Measurements from ENCODE around the gene ETV6.
"Not testable (repeated sequence)": the region's sequence is repeated elsewhere in the genome, so short reads cannot be mapped to it uniquely, and the experiment has no call there.

Gene ETV6

DNA sequence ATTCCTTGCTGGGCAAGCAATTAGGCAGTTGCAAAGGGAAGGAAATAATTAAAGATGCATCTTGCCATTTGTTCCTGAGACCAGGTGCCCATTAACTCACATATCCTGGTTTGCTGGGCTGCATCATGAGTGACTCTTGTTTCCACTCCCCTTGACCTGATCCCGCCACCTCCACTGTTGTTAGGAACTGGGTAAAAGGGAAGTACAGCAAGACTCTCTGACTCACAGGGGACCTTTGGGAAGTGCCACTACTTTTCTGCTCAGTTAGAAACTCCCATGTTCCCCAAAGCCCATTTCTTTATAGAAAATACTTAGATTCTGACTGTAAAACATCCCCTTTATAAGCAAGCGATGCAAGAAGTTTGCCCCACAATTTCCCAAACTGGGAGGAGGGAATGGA, 235.2 kb downstream of the ETV6 start:
- no peak for DNase-seq (ENCODE audit: low spot score)

GRCh38 chr12:11885261-11886038, 236.0 kb downstream of the ETV6 start:
- peak; percentile 61 for DNase-seq (ENCODE audit: low spot score)

DNA sequence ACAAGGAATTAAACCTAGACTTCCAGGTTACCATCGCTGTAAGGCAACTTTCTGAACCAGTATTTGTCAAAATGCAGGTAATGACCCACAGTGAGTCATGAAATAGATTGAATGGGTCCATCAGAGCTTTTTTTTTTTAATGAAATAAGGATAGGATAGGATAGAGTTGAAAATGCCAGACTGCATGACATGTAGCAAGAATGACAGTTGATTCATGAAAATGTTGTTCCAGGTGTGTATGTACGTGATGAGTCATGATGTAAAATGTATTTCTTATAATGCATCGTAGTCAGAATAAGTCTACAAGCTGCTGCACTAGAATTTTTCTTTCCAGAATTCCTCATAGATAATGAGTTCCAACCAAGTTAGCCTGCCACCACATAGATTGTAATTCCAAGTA, 236.9 kb downstream of the ETV6 start:
- DNase-seq (ENCODE audit: low spot score): no peak

- no peak for DNase-seq (ENCODE audit: low spot score)
Measured at GRCh38 chr12:11888029-11888428, 238.6 kb downstream of the ETV6 start.

DNA sequence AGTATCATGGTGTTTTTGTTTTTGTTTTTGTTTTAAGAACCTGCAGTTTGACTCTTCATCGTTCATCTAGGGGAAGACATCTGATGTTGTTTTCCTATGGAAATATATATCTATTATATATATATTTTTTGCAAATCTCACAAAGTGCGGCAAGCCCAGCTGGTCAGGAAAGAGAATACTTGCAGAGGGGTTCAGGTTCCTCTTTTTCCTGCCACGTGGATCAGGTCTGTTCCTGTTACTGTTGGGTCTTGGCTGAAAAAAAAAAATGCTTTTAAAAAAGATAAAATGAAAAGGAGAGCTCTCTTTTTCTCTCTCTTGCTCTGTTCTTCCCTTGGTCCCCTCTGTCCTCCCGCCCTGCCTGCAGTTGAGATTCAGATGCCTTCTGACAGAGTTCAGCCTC, 241.9 kb downstream of the ETV6 start:
- no peak for DNase-seq (ENCODE audit: low spot score)

DNA sequence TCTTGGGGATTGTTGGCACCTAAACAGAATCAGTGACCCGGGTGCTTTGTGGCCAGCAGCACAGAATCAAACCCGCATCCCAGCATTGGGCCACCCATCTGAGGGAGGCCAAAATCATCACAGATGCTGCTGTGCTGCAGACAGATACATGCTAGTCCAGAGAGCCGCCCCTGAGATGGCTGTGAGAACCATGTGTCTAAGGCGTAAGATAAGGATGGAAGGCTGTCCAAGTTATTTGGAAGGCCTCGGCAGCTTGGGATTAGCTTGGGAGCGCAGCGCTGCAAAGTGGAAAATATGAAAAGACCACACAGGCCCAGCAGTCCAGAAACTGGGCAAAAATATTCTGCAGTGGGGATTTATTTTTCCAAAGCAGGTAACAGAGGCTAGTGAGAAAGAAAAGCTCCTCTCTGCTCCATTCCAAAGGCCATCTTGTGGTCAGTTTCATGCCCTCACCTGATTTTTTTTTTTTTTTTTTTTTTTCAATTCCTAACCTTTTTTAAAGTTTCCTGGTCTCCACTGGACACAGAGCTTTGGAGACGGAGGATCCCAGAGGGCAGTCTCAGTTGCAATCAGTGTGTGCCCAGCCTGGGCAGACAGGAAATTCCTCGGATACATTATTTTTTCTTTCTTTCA, 242.4 kb downstream of the ETV6 start:
- DNase-seq (ENCODE audit: low spot score): no peak

DNA sequence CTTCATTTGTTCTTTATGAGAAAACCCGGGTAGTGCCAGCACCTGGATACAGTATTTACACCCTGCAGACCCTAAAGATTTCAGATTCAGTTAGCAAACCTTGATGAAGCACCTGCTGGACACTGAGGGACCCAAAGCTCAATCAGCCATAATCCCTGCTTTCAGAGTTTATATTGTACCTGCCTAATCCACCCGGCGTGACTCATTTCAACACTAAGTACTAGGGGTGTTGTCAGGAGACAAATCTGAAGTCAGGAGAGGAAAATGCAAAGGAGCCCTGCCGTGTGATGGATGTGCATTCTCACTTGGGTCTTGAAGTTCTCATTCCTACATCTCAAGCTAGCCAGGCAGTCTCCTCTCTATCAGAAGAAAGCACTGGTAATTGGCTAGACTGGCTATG, 244.5 kb downstream of the ETV6 start:
- no peak for DNase-seq (ENCODE audit: low spot score)

GRCh38 chr12:11894890-11895289, 245.4 kb downstream of the ETV6 start:
- no peak for DNase-seq (ENCODE audit: low spot score)

DNA sequence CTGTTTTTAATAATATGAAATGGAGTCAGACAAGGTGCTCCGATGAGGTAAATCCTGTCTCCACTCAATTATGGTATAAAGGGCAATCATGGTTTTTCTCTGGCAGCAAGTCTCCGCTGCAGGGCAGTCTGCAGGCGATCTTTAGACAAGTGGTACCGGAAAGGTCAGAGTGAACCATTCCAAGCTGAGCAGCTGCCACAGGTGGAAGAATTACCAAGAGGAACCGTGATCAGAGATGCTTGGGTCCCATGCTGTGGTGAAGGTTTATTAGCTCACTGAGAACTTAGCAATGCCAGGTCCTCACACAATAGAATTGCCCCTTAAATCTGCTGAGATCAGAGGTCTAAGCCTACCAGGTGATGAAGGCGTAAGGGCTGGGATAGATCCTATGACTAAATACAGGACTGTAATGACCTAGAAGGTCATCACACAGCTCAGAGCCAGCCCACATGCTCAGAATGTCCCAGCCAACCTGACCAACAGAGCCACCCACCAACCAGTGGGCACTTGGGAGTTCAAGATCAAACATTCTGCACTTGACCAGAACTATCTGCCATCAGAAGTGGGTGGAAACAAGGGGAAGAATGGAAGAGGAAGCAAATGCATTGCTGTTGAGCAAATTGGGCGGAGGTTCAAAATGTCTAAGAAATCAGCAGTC, 246.1 kb downstream of the ETV6 start:
- DNase-seq (ENCODE audit: low spot score): no peak

GRCh38 chr12:11896417-11896929, 247.0 kb downstream of the ETV6 start:
- no peak for DNase-seq (ENCODE audit: low spot score)

GRCh38 chr12:11897923-11898322, 248.4 kb downstream of the ETV6 start:
- no peak for DNase-seq (ENCODE audit: low spot score)

DNA sequence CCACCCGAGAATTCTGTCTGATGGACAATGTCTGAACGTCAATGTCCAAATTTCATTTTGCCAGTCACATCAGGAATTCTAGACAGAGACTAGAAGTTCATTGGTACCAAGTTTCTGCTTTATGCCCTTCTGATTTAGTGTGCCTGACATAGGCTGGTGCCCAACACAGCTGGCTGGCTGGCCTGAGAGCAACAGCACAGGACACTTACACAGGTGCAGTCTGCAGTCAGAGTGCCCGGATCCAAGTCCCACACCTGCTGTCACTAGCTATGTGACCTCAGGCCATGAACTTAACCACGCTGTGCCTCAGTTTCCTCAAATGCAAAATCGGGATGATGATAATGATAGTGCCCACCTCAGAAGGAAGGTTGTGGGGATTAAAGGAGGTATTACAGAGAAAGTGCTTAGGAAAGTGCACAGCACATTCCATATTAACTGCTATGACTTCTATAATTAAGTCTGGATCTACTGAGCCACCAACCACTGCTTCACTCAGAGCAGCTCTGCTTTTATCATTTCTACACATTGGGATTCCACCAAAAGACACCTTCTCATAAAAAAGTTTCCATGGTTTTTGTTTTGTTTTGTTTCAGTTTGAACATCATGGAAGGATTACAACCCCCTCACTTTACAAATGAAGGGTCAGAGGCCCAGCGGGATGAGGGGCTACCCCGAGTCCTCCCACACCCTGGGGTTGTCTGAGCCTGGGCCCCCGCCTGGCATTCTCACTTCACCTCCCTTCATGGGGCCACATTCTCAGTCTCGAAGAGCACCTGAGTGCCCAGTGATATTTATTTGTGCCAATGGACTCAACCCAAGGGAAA, 252.4 kb downstream of the ETV6 start:
- DNase-seq (ENCODE audit: low spot score): no peak

- DNase-seq (ENCODE audit: low spot score): no peak
Measured at GRCh38 chr12:11902525-11902875, 253.0 kb downstream of the ETV6 start.

DNA sequence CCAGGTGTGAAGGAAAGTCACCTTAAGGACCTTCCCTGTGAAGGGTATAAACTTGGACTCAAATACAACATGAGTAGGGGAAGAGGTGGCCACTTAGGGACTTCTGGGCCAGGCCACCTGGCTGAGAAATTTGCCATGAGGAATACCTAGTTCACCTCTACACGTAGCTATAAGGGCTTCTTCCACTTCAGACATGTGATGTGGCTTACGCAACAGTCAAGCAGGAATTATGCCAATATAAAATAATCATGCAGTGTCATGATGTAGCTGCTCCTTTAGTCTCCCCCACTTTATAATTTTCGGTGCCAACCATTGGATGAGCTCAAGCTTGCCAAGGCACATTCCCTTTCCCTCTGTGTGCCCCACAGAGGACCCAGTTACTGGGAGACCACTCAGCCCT, 254.7 kb downstream of the ETV6 start:
- DNase-seq (ENCODE audit: low spot score): no peak

DNA sequence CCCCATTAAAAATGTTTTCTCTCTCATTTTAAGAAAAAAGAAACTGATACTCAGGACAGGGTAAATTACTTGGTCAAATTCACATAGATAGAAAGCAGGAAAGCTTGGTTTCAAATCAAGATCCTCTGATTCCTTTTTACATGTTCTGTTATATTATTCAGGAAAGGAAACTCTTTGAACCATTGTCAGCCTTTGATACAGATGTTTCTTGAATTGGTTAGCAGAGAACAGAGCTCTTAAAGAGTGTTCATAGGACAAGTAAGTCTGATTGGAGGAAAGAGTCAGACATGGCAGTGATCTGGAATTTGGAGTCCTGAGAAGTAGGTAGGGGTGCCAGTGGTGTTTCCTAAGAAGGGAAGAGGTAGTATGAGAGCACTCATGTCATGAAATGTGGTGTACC, 256.1 kb downstream of the ETV6 start:
- no peak for DNase-seq (ENCODE audit: low spot score)

DNA sequence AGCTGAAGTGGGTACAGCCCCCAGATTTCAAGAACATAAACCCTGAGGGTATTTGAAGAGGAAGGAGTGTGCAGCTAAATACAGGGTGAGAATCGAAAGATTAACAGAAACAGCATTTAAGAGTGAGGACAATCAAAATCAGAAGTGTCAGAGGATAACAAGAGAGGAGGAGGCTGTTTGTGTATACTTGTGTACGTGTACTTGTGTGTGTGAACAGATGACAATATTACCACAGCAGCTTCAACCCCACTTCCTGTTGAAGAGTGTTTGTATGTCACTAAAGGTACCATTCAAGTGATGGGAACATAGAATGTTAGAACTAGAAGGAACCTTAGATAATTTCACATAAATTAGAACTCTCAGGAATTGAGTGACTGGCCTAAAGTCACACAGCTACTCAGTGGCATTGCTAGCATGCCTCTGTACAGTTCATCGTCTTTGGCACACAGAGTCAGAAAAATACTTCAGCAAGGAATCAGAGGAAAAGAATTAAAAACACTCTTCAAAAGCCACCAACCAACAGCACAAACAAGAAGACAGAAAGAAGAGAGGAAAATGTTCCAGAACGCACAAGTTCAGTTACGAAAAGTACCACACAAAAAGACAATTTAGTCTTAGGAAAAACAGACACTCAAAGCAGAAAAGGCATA, 256.9 kb downstream of the ETV6 start:
- DNase-seq (ENCODE audit: low spot score): peak; percentile 79

- DNase-seq (ENCODE audit: low spot score): no peak
Measured at GRCh38 chr12:11907625-11908024, 258.2 kb downstream of the ETV6 start.

GRCh38 chr12:11909406-11909805, 259.9 kb downstream of the ETV6 start:
- not testable (repeated sequence) for DNase-seq (ENCODE audit: low spot score)

GRCh38 chr12:11916113-11916512, 266.6 kb downstream of the ETV6 start:
- DNase-seq (ENCODE audit: low spot score): no peak

DNA sequence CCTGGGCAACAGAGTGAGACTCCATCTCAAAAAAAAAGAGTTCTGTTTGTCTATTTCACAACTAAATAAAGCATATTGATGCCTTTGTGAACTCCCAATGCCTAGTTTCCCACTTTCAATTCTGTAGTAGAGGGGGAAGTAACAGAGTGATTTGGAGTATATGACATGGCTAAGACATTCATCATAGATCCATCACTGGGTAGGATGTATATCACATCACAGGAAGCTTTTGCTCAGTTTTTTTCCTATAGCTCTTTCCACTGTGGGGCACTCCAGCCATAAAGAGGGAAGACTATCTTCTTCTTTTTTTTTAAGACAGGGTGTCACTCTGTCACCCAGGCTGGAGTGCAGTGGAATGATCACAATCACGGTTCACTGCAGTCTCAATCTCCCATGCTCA, 267.3 kb downstream of the ETV6 start:
- no peak for DNase-seq (ENCODE audit: low spot score)

GRCh38 chr12:11917501-11917900, 268.0 kb downstream of the ETV6 start:
- DNase-seq (ENCODE audit: low spot score): no peak

DNA sequence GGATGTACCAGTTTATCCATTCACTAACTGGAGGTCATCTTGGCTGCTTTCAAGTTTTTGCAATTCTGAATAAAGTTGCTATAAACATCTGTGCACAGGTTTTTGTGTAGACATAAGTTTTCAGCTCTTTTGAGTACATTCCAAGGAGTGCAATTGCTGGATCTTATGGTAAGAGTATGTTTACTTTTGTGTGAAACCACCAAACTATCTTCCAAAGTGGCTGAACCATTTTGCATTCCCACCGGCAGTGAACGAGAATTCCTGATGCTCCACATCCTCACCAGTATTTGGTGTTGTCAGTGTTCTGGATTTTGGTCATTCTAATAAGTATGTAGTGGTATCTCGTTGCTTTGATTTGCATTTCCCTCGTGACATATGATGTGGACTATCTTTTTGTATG, 270.8 kb downstream of the ETV6 start:
- DNase-seq (ENCODE audit: low spot score): no peak
